Stimulated activated naive CD4-positive, alpha-beta T cell treated with Interleukin-2 at 50 U/mL for 16 hours (primary cell): Measurements from ENCODE around the gene RSPO4.

ENCODE experiments used
- DNase-seq: peaks from one replicate; lab custom pipeline; 2025; lab: John Stamatoyannopoulos, UW

The RSPO4 gene

DNA sequence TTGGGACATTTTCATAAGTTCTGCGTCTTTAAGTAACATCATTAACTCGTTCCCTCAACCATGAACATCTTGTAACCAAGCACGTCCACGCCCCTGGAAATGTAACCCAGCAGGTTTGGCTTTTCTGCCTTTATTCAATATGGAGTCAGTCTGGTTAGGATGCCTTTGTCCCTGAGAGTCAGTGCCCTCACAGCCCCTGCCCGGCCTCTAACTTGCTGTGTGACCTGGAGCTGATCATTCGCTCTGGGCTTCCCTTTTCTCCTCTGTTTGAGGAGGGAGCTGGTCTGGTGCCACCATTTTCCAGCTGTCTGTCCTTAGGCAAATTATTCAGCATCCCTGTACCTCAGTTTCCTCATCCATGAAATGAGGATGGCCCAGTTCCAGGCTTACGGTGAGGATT, 59.5 kb downstream of the RSPO4 start:
- no peak for DNase-seq

DNA sequence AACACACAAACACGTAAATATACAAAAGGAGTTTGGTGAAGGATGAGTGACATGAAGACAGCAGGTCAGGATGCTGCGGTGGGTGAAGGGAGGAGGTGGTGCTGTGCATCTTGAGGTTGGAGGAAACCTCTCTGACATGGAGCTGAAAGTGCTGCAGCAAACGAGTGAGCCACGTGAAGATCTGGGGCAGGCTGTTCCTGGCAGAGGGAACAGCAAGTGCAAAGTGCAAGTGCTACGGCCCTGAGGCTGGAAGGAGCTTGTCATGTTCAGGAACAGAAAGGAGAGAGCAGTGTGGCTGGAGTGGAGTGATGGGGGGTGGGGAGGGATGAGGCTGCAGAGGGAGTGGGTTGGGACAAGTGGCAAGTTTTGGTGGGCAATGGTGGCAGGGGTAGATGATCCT, 61.2 kb downstream of the RSPO4 start:
- DNase-seq, result no peak

DNA sequence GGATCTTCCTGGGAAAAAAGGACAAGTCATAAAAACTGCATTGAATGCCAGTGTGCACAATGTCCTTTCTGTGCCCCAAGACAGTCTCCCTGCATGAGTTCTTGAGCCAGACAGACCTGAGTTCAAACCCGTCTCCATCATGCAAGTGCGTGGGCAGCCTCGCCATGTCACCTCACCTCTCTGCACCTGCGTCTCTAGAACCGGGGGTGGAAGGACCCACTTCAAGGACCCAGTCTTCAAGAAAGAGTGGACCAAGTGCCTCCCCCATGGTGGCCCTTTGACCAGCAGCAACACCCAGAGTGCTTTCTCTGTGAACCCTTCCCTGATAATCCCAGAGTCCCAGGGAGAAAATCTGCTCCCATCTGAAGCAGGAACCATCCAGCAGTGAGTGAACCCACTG, 62.5 kb downstream of the RSPO4 start:
- no peak for DNase-seq

DNA sequence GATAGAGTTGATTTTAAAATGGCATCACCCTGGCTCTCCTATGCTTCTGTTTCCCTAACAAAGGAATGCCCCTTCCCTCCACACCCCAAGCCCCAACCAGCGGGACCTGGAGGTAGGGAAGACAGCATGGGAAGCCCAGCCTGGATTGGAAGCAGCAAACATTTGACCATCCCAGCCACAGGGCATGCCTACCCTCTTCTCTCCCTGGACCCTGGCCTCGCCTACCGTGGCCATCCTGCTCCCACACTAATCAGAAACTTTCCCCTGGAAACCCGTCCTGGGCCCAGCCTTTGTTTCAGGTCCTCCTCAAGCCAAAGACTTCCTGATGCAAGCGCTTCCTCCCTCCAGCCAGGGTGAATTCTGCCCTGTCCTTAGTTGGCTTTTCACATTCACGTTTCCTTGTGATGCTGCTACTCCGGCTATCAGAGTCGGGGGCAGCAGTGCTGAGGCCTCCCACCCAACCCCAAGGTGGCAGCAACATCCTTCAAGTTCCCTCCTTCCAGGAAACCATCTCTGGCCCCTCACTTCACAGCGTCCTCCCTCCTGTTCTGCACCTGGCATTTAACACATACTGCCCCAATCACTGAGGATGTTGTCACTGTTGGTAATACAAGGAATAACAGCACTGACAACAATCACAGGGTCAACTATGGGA, 67.8 kb downstream of the RSPO4 start:
- DNase-seq, result no peak

DNA sequence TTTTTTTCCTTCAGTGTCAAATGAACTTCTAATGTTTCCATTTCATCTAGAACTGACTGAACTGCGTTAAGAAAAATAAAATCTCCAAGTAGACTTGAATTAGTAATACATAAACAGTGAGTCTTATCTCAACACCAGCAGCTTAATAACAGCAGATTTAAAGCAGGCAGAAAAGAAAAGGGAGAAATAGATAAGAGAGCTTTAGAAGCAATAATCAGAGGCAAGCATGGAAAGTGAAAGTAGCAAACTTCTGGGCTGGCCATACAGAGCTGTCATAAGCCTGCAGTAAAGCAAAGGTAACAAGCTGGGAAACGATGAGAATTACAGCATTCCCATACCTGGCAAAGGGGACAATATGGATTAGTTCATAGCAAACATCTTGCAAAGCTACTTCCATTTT, 69.1 kb downstream of the RSPO4 start:
- DNase-seq, result no peak

DNA sequence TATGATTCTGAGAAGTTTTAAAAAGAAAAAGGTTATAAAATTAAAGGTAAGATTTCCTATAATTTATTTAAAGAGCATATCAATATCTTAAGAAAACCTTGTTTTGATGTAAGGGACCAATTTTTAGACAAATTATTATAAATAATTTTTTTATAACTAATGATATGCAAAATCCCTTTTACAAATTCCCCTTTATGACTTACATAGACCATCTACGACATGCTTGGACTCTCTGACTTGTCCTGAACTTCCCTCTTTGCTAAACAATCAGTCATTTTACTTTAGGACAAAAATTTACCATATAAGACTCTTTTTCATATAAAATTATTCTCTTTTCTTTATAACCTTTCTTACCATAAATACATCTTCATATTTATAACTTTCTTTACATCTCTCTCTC, 70.7 kb downstream of the RSPO4 start:
- no peak for DNase-seq

DNA sequence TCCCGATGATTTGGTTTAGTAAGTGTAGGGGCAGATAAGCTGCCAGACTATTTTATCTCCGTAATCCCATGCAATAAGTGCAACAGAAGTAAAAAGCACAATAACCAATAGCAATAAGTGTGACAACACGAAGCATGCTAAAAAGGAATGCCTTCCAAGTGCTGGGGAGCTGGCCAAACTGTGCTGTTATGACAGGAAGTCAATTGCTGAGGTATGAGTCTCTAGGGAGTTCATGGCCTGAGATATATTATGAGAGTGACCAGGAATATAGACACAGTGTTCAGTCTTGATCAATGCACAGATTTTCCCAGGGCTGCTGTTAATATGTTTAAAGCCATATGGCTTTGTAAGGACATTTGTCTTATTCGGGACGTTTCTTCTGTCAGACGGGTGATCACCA, 75.4 kb downstream of the RSPO4 start:
- DNase-seq, result no peak

DNA sequence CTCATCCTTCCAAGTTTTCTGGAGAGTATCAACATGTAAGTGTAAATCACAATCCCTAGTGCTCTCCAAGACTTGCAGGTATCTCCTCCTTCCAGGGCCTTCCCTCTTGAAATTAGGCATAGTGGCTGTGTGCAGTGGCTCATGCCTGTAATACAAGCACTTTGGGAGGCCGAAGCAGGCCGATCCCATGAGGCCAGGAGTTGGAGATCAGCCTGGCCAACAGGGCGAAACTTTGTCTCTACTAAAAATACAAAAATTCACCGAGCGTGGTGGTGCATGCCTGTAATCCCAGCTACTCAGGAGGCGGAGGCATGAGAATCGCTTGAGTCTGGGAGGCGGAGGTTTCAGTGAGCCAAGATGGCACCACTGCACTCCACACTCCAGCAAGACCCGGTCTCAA, 76.6 kb downstream of the RSPO4 start:
- no peak for DNase-seq

DNA sequence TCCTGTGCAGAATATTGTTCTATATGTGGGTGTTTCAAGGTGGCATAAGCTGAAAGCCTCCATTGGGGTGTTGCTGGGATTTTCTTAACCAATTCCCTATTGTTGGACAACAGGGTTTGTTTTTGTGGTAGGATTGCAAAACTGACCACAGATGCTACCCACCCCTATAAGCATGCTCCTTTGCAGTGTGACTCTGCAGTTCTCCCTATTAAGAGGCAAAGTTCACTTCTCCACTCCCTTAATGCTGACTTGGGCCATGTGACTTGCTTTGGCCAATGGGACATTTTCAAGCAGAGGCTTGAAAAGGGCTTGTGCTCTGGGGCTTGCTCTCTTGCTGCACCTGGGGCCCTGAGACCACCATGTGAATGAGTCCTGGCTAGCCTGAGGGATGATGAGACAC, 77.5 kb downstream of the RSPO4 start:
- DNase-seq, result no peak

DNA sequence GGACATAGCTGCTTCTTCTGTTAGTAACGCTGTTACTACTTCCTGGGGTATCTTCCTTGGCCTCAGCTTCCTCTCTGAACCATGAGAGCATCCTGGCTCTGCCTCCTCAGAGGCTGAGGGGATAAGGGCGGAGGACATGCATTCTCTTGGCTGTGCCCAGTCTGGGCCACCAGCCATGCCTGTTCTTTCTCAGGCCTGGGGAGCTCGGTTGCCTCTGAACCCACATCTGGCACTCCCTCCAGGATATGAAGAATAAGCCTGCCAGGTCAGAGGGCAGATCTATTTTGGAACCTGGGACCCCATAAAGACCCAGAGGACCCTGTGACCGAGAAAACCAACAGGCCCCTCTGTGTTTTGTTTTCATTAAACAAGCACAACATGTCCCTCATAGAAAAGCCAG, 79.3 kb downstream of the RSPO4 start:
- DNase-seq, result no peak

DNA sequence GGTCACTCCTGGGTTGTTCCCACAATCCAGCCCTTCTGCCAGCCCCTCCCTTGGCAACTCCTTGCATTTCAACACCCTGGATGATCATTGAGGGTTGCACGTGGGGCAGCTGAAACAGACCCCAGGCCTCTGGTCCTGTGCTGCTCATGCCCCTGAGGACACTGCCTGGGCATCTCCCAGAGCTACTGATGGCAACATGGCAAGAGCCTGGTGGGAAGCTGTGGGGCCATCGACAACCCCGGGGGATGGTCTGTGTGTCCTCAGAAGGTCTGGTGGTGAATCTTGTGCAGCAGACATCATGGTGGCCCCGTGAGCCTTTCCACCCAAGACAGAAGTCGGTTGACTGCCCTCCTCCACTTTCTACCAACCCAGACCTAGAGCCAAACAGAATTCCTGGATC, 81.0 kb downstream of the RSPO4 start:
- DNase-seq, result no peak

DNA sequence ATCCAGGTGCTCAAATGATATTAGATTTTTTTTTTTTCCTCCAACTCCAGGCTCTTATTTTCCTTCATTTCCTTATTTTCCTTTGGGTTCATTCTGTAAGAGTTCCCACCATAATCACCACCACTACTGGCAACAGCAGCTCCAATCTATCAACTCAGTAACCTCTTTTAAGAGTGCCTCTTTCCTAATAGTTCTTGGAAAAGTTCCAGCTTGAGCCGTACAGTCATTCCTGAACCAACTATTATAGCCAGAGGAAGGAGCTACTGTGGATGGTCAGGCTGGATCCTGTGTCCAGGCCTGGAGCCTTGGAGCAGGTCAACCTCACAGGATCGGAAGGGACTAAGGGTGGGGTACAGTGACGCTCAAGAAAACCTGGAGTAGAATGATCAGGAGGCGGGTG, 81.8 kb downstream of the RSPO4 start:
- DNase-seq, result no peak

DNA sequence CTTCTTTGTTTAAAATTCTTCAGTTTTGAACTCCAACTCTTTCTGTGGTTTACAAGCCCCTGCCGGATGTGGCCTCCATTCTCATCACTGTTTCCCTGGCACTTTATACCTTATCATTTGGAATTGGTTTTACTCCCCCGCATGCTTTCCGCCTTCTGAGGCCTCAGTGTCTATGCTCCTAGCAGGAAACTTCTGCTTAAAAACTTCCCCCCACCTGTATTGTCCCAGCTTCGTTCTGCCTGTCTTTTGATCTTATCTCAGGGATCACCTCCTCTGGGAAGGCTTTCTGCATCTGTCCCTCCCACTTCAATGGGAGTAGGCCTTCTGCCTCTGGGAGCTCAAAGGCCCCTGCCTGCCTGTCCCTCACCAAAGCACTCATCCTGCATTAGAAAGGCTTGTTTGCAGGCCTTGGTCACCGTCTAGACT, 82.6 kb downstream of the RSPO4 start:
- no peak for DNase-seq

DNA sequence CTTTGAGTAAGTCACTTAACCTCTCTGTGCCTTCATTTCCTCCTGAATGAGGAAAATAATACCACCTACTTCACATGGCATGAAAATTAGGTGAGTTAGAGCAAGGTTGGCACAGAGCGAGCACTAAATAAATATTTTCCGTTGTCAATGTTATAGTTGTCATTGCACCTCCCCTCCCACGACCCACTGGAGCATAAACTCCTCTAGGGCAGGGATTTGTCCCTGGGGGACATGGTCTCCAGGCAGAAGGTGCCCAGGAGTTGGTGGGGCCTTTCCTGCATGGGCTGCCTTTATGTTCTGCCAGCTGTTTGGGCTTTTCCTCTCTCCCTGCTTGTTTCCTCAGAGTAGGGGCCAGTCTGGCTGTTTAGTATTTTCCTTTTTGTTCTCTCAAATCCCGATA, 84.7 kb downstream of the RSPO4 start:
- no peak for DNase-seq

DNA sequence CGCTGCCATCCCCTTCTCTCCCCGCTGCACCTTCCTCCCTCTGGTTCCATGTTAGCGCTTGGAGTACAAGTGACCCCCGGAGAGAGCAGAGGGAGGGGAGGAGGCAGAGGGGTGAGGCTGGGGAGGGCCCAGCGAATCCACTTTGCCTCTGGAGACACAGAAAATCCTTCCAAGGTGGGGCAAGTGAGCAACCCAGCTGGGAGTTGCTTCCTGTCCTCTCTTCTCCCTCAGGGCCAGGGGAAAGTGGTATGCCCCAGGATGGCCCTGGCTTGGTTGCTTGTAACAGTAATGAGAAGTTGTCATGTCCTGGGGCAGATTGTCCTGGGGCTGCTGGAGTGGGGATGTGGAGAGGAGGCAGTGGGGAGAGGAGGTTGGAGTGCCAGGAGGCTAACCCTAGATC, 85.3 kb downstream of the RSPO4 start:
- DNase-seq, result no peak

DNA sequence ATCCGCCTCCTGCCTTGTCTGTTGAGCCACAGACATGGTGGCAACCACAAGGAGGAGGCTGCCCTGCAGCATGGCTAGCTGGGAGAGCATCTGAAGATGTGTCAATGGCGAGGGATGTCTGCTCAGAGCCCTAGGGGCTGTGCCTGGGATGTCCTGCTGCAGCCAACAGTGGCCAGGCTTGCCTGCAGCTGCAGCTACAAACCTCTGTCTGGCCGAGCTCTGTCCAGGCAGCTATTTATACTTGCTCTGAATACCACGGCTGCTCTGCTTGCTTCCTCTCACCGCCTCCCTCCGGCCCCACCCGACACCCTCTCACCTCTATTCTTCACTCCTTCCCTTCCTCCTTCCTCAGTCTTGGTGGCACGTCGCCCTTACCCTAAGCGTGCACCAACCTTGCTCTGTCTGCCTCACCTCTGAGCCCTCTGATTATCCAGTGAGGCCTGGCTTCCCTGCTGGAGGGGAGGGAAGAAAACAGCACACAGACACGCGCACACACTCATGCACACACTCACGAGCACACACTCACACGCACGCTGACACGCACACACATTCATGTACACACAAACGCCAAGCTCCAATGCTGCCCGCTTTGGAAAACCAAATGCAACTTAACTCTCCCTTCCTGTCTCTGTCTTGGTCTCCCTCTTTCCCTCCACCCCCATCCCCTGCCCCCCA, 85.8 kb downstream of the RSPO4 start, which contains the start of gene ANGPT4:
Gene ANGPT4, minus strand, starts transcription at position 210 of the 675 bp plus-strand sequence. Its CDS starts 120 bp downstream, at position 90.
- DNase-seq, result no peak

DNA sequence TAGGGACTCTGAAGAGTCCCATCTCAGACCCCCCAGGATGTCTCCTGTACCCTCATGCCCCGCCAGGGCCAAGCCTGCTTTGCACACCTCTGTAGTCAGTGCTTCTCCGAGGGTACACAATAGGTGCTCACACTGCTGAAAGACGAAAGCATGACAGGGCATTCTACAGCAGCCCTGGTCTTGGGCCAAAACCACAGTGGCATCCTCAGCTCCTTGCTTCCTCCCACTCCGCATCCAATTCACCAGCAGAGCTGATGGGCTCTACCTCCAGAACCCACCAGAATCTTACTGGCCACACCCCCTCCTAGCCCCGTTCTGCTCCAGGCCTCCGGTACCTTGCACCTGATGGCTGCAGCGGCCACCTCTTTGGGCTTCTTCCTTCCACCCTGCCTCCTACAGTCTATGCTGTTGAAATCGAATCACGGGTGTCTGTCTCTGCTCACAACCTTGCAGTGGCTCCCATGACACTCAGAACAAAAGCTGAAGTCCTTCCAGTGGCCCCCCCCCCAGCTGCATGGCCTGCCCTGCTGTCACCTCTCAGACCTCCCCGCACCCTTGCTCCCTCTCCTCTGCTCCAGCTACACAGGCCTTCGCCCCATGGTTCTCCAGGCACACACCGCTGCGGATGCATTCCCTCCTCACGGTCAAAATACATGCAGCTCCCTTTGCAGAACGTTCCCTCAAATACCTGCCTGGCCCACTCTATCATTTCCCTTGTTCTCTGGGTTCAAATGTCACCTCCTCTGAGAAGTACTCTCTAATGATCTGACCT, 87.2 kb downstream of the RSPO4 start:
- no peak for DNase-seq

DNA sequence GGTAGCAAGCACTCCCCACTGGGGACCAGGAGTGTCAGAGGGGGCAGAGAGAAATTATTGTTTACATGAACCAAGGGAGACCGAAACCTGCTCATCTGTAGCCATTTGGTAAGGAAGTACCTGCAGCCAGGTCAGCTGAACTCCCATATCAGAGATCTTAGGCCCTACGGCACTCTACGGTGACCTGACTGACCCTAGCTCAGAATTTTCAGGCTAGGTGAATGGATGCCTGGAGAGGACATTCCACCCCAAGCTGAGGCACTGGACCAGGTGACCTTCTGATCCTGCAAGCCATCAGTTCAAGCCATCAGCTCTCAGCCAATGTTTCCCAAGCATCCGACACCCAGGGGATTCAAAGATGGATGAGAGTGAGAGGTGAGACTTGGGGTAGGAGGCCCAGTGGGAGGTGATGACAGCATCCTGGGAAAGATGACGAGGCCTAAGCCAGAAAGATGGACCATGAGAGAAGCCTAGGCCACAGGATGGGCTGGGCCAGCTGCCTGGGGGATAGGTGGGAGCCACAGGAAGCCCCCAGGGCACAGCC, 88.7 kb downstream of the RSPO4 start:
- no peak for DNase-seq

DNA sequence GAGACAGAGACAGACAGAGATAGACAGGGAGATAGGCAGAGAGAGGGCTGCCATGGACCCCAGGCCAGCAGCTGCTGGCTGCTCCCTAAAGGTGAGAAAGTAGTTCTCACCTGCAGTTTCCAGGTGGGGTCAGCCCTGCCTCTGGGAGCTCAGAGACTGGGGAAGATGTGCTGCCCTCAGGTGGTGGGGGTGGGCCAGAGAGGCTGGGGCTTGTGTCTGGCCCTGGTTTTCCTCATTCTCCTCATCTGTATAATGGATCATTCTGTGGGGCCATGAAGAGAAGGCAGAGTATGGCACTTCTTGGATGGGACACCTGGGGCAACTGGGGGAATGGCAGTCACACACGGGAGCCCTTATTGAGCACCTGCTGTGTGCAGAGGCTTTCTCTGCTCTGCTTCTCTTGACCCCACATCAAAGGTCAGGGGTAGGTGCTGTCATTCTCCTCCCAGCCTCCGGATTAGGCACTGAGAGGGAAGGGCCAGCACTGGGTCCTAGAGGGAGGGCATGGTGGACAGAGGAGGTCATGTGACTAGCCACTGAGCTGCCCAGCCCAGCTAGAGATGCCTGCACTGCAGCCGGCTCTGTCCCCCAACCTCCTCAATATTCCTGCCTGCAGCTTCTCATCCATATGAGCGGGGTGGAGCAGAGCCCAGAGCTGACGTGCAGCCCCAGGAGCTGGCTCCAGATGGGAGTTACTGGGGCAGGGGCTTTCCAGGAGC, 90.1 kb downstream of the RSPO4 start:
- DNase-seq, result no peak

DNA sequence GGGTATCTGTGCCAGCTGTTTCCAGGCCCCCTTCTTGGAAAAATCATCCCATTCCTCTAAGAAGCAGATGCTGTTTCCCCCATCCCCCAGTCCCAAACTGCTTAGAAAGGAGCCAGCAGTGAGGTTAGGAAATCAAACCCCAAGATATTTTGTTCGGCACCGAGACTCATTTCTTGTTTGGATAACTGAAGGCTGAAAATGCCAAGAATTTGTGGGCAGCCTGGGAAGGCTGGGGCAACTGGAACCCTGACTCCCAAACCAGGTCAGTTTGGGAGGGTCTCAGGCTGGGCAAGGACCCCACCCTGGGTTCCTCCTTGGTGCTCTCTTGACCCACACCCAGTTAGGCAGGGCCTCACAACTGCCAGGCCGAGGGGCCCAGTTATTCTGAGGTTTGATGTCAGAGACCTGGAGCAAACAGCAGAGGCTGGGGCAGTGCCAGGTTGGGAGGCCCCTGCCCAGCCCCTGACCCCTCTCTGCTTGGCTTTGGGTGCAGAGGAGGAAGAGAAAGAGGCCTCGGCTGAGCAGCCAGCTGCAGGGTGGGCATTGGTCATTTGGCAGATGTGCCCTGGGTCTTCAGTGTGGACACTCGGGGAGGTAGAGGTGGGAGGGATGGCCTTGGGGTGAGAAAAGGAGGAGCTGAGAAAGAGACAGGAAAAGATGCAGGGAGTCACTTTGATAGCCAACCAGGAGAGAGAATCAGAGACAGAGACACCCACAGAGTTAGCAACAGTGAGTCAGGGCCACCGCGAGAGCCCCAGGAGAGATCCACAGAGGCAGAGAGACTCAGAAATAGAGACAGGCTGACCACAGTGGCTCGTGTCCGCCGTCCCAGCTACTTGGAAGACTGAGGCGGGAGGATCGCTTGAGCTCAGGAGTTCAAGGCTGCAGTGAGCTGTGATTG, 91.0 kb downstream of the RSPO4 start:
- DNase-seq, result no peak
